NCI-H2196 treated with DMSO at 0.1 percent for 48 hours (cell line): ENCODE measurements around the gene PTPRR.
A peak's percentile ranks its signal among the peaks of the same experiment; 100 is the strongest.

Source experiments
- DNase-seq: peaks from one replicate; lab custom pipeline; 2025; ENCODE audit not compliant: unreplicated experiment; lab: John Stamatoyannopoulos, UW

Gene PTPRR

DNA sequence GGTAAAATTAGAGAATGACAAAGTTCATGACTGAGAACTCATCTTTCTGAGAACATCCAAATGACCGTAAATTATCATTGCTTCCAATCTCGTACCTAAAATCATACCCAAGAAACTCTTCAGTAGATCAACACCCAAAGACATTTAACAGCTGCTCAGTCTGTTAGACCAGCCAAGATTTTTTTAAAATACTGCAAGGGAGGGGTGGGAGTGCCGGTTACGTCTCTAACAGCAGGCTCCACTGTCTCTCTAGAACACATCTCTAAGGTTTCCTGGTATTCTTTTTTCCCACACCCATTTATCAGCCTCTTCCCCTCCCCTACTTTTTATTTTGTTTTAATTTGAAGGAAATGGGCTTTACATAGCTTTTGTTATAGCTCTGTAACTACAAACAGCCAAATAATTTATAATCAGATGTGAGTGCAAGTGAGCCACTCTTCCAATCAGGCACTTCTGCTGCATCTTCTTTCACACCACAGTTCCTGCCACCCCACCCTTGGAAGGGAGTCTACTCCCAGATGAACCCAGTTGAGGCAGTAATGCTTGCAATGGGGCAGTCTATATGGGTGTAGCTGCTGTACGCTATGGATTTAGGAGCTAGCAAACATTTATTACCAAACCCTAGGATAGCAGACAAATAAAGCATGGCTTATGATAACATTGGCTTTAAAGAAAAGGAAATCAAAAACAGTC is 305.2 kb downstream of the PTPRR start:
- no peak for DNase-seq

DNA sequence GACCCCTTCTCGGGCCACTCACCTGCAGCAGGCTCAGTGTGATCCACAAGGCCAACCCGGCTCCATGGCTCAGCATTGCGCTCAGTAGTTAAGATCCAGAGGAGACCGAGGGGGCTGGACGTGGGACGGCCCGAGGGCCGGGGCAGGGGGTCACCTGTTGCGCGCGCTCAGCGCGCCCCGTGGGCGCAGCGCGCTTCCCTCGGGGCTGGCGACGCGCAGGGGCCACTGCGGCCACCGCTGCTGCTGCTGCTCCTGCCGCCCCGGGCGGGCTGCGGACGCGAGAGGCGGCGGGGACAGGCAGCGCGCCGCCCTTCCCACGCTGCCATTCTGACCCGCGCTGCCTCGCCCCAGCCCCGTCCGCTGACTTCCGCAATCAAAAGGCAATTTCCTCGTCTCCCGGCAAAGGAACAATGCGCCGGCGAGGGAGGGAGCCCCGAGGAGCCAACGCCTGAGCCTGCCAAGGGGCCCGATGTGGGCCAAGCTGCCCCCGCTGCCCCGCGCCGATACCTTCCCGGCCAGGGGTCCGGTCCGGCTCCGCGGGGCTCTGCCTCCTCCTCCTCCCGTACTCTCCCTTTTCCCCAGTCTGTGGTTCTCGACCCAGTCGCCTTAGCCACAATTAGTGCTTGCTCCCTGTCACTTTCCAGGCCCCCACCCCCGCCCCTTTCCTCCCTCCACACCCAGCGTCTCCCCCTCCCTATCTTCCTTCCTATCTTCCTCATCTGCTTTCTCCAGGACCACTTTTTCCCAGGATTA is 310.6 kb downstream of the PTPRR start:
- DNase-seq = no peak

DNA sequence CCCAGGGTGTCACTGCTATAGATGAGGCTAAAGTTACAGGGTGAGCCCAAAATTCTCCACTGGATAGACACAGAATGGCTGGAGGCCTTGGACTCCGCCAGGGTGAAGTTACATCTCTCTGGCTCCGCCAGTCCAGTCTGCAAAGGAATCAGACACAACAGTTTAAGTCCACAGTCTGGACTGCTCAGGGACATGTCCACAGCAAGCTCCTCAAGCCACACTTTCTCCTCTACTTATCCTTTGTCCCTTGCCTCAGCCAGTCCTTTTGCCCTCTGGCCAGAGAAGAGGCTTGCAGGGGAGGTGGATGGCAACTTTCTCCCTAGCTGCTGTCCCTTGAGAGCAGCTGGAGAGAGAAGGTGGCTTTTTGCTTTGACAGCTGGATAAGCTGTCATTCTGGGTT is 311.3 kb downstream of the PTPRR start:
- DNase-seq = no peak

DNA sequence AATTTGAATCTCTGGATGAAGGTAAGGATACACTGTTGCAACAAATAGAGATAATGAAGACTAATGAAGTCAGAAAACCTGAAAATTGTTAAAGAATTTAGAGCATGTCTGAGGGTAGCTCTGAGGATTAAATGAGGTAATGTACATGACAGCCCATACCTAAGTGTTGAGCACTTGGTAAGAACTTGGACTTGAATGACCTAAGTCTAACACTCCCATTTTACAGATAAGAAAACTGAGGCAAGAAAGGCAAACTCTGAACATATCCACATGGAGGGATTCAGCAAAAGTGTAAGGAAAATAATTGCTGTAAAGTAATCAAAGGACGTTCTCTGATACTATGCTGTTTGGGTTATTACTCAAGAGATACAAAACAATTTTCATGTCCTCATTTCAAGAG is 312.4 kb downstream of the PTPRR start:
- no peak for DNase-seq

DNA sequence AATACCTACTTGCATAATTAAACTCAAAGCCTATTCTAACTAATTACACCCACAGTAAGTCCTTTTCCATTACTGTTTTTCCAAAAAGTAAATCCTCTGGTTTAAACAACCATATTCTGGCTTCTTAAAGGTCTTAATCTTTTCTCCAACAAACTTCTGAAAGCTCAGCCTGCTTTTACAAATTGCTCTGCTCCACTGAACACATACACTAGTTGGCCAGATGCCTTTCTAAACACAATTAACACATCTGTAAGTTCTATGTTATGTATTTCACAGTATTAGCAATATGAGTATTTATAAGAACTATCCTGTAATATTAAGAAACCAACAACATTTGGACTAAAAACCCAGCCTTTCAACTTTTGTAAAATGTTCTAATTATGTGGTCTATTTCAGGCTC is 313.4 kb downstream of the PTPRR start:
- no peak for DNase-seq

DNA sequence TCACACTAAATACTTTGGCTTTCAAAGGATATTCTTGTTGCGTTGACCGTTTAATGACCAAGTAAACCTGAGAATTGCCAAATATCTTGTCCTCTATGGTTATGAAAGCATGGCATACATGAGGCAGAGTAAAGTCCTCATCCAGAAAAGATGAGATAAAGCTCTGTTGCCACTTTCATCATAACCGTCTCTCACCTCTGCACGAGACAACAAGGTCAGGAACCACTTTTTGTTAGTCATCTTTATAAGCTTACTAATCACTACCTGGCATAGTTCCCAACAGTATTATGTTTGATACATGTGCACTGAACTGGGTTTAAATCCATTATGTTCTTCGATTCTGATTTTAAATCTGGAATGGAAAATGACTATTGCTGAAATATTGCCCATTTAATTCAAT is 314.6 kb downstream of the PTPRR start:
- no peak for DNase-seq

DNA sequence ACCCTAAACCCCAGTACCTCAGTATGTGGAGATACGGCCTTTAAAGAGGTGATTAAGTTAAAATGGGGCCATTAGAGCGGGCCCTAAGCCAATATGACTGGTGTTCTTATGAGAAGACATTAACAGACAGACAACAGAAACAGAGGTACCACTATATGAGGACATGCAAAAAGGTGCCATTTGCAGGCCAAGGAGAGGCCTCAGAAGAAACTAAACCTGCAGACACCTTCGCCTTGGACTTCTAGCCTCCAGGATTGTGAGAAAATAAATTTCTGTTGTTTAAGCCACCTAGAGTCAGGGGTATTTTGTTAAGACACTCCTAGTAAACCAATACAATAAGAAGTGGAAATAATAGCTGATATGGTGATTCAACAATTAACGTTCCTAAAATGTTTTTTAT is 315.9 kb downstream of the PTPRR start:
- DNase-seq = no peak

DNA sequence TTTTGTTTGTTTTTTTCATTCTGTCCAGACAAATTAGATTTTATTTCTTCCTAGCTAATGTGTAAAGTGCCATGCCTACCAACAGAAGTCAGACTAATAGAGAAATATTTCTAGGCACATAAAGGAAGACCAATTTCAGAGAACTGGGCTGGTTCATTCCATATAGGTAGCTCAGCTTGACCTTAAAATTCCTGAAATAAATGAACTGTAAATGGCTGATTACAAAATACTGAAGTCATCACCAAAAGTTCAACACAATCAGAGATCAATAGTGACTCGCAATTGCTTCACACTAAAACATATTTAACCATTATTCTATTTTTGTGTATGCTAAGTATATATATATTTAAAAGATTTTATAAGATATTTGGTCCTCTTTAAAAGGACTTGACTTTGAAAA is 317.5 kb downstream of the PTPRR start:
- DNase-seq = no peak

DNA sequence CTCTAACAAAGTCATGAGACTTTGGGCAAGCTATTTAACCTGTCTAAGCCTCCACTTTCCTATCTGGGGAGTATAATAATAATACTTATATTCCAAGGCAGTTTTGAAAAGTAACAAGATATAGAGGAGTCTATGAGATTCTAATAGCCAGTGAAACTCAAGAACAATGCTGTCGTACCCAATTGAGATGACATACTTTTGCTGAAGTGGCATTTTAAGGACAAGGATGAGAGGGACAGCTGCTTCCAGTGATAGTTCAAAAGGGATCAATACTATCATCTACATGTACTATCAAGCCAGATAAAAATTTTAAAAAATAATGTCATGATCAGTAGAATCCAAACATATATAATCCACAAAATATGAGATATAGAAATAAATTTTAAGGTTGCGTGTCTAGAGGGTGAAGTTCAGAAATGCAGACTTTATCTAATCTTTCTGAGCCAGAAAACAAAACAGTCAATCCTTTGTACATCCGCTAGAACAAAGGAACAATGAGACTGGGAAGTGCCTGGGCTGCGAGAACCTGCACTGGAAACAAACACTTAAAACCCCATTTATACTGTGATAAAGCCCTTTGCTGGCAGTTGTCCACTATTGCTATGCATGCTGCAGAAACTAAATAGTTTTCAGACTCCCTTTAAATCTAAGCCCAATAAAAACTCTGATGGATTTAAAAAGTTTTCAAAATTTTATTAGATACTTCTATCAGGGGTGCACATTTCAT is 321.9 kb downstream of the PTPRR start:
- no peak for DNase-seq

DNA sequence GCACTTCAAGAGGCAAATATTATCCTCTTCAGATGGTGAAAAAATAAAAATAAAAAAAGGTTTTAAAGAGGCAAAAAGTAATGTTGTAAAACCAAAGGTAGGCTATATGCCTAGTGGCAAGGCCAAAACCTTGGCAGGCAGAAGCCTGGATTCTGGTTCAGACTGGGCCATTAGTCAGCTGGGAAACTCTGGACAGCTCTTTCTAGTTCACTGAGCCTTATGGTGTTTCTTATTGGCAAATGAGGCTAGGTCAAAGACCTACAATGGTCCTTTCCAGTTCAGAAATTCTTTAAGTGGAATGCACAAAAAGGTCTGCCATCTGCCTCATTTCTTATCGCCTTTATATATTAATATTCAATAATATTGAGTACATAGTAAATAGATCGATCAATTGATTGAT is 327.9 kb downstream of the PTPRR start:
- no peak for DNase-seq

DNA sequence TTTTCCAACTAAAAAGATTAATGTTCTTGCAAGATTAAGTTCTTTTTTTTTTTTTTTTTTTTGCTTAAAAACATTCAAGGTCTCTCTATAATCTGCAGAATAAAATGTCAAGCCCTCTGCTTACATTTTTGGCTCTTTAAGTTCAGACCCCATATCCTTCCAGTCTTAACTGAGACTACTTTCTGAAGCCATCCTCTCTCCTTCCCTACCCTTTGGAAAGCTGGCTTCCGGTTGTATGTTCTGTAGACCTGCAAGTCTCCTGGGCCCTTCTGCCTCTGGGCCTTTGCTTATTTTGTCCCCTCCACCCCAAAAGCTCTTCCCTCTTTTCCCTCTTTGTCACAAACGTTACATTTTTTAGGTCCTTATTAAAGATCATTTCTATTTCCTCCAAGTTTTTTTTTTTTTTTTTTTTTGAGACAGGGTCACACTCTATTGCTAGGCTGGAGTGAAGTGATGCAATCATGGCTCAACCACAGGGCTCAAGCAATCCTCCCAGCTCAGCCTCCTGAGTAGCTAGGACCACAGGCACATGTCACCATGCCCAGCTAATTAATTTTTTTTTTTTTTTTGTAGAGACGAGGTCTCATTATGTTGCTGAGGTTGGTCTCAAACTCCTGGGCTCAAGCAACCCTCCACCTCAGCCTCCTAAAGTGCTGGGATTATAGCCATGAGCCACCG is 329.9 kb downstream of the PTPRR start:
- DNase-seq = no peak

DNA sequence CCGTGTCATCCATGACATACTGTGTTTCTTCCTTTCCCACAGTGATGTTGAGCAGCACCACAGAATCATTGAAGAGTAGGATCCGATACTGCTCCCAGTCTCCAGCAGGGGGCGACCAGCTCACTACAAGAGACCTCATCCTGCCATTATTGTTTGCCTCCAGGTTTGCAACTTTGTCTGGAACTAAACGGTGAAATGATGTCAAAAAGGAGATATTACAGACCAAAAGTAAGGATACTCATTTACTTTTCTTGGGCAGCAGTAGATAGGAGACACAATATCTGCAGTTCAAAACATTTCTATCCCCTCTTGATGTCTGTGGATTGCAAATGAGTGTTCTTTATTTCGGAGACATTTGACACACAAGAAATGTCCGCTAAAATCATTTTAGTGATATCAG is 330.5 kb downstream of the PTPRR start:
- peak; percentile 19 for DNase-seq
